ENCODE results near the gene KLKB1. TPM values are rescaled to one million over a fixed set of nuclear protein-coding genes. Genes with fewer than 3 reads are reported as not detected.

The KLKB1 gene
- total and polyA plus RNA-seq, 2 donors (not counting 3 experiments of a cell fraction or from before 2014, with no cell fraction given): not detected

- H3K9me3 ChIP-seq (replicated peaks; ENCODE audit: control insufficient read depth, insufficient read depth, low read length): no peaks in the 10 kb centered on the region
- no peaks in the 10 kb centered on the region for H4K20me1 ChIP-seq (replicated peaks; ENCODE audit: control insufficient read depth, extremely low read depth, insufficient read depth, low read length)
- no peaks in the 10 kb centered on the region for H3K27me3 ChIP-seq (ENCODE audit: control insufficient read depth in 2 of 2, insufficient read depth in 2 of 2, low read length in 2 of 2)
- H3K4me3 ChIP-seq (replicated peaks in 1 of 3; ENCODE audit: insufficient read depth in 1 of 3, low read depth in 1 of 3, low read length in 3 of 3): no peak overlapping the region
- DNase-seq (ENCODE audit: low read depth, low spot score) (no peak), FAIRE-seq (no peak)
- H3K36me3 ChIP-seq (ENCODE audit: control insufficient read depth in 2 of 2, extremely low read depth in 1 of 2, insufficient read depth in 2 of 2, low read length in 2 of 2): no peaks in the 10 kb centered on the region
- dilution Hi-C loops (cut with MboI; ENCODE audit: extremely low pct_ligation_motif_present, low sequenced_read_pairs) (no loop called here), intact Hi-C loops (cut with micrococcal nuclease) (no loop called here)
- ChIA-PET CTCF (no interaction called here), POLR2A (no interaction called here)
- TF ChIP-seq, protein P1, sequence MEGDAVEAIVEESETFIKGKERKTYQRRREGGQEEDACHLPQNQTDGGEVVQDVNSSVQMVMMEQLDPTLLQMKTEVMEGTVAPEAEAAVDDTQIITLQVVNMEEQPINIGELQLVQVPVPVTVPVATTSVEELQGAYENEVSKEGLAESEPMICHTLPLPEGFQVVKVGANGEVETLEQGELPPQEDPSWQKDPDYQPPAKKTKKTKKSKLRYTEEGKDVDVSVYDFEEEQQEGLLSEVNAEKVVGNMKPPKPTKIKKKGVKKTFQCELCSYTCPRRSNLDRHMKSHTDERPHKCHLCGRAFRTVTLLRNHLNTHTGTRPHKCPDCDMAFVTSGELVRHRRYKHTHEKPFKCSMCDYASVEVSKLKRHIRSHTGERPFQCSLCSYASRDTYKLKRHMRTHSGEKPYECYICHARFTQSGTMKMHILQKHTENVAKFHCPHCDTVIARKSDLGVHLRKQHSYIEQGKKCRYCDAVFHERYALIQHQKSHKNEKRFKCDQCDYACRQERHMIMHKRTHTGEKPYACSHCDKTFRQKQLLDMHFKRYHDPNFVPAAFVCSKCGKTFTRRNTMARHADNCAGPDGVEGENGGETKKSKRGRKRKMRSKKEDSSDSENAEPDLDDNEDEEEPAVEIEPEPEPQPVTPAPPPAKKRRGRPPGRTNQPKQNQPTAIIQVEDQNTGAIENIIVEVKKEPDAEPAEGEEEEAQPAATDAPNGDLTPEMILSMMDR (IDR thresholded peaks at IDR 0.05; ENCODE audit: extremely low read depth in 1 of 2, insufficient read depth in 1 of 2, low read depth in 1 of 2, low read length in 2 of 2): no peak
- no peak for TF ChIP-seq FOS (IDR thresholded peaks at IDR 0.05; ENCODE audit: borderline replicate concordance, insufficient read depth, low read length)
- no peak for TF ChIP-seq EZH2 (IDR thresholded peaks at IDR 0.05; ENCODE audit: borderline replicate concordance, low read depth, low read length, severe bottlenecking)
- no peak for TF ChIP-seq MAX (IDR thresholded peaks at IDR 0.05; ENCODE audit: insufficient read depth, insufficient read length)
- TF ChIP-seq GATA2 (IDR thresholded peaks at IDR 0.05; ENCODE audit: insufficient read depth, insufficient read length, low read depth, low read length): no peak
- no peak for TF ChIP-seq POLR2AphosphoS5 (IDR thresholded peaks at IDR 0.05; ENCODE audit: insufficient read depth, low read depth, low read length)
- TF ChIP-seq POLR2A (IDR thresholded peaks at IDR 0.05; ENCODE audit: low read depth, low read length): no peak
- TF ChIP-seq JUN (IDR thresholded peaks at IDR 0.05; ENCODE audit: borderline replicate concordance, insufficient read depth, insufficient read length, low read depth): no peak
- TF ChIP-seq MYC (IDR thresholded peaks at IDR 0.05; ENCODE audit: low read depth, low read length): no peak
- no peak overlapping the region for H2AFZ ChIP-seq (ENCODE audit: low read depth, low read length)
- no peaks in the 10 kb centered on the region for H3K79me2 ChIP-seq (ENCODE audit: control insufficient read depth, insufficient read depth, low read length)
- no peaks in the 10 kb centered on the region for H3K9me1 ChIP-seq (replicated peaks; ENCODE audit: control insufficient read depth, extremely low read depth, insufficient read depth, low read length)
- H3K4me1 ChIP-seq (ENCODE audit: control insufficient read depth, extremely low read depth, insufficient read depth, low read length): no peaks in the 10 kb centered on the region
- H3K9ac ChIP-seq (replicated peaks; ENCODE audit: extremely low read depth, insufficient read depth, low read length): no peak overlapping the region
- BruUV-seq (replicated peaks): no TSS peak
- no peak overlapping the region for H3K4me2 ChIP-seq (ENCODE audit: insufficient read depth, low read length)
- no peak overlapping the region for H3K27ac ChIP-seq (ENCODE audit: insufficient read depth, low read depth, low read length)
Measured at GRCh38 chr4:186304866-186305505, 77.7 kb downstream of the KLKB1 start.

All from endothelial cell of umbilical vein (primary cell).